ENCODE measurements around the gene ABHD5. TPM values are rescaled to one million over a fixed set of nuclear protein-coding genes. Genes with fewer than 3 reads are reported as not detected.

The ABHD5 gene
- total RNA-seq, 1 experiment from 2014 or later = 10.5 TPM

DNA sequence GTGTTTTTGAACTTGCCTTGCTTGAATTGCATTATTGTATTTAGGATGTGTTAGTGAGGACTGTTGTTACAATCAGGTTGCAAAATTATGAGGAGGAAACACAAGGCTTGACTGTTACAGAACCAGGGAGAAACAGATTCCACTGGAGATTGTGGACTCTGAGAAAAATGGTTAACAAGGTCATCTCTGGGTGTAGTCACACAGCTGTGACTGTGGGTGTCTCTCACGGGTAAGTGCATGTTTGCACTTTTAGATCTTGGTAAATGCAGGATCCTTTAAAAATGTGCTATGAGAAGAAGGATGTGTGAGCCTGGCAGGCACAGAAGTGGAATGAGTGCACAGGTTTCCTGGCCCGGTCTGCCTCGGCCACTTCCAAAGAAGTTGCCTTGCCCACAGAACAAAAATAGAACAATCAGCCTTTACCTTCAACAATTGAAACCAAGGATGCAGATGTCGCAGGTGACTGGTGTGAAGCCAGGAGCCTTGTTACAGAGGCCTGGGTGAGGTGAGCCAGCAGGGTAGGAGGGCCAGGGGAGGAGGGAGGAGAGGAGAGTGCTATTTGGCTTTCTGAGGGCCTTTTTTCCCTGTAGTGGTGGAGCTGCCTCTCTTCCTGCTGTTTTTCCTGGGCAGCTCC, 68.0 kb downstream of the ABHD5 start:
- Histone ChIP-seq H3K27ac (ENCODE audit: low read length) (no peak overlapping the region), H3K4me3 (ENCODE audit: low read depth in 2 of 2, low read length in 2 of 2) (no peak overlapping the region), H3K27me3 (ENCODE audit: control insufficient read depth, insufficient read depth, low read length) (no peaks in the 10 kb centered on the region), H3K4me1 (ENCODE audit: control insufficient read depth, insufficient read depth, low read length) (no peaks in the 10 kb centered on the region), H3K36me3 (ENCODE audit: control insufficient read depth, insufficient read depth, low read length) (no peaks in the 10 kb centered on the region), H3K9me3 (ENCODE audit: control insufficient read depth, insufficient read depth, low read depth, low read length) (no peaks in the 10 kb centered on the region)
- BruUV-seq (replicated peaks) = no TSS peak
- TF ChIP-seq, protein P1, sequence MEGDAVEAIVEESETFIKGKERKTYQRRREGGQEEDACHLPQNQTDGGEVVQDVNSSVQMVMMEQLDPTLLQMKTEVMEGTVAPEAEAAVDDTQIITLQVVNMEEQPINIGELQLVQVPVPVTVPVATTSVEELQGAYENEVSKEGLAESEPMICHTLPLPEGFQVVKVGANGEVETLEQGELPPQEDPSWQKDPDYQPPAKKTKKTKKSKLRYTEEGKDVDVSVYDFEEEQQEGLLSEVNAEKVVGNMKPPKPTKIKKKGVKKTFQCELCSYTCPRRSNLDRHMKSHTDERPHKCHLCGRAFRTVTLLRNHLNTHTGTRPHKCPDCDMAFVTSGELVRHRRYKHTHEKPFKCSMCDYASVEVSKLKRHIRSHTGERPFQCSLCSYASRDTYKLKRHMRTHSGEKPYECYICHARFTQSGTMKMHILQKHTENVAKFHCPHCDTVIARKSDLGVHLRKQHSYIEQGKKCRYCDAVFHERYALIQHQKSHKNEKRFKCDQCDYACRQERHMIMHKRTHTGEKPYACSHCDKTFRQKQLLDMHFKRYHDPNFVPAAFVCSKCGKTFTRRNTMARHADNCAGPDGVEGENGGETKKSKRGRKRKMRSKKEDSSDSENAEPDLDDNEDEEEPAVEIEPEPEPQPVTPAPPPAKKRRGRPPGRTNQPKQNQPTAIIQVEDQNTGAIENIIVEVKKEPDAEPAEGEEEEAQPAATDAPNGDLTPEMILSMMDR (IDR thresholded peaks at IDR 0.05) = no peak
- TF ChIP-seq SIN3A (IDR thresholded peaks at IDR 0.05; ENCODE audit: borderline replicate concordance, insufficient read depth, low read depth, low read length) (no peak), TCF7L2 (IDR thresholded peaks at IDR 0.05; ENCODE audit: low read depth, low read length) (no peak)
- intact Hi-C loops (cut with micrococcal nuclease; ENCODE audit: unreplicated experiment) = no loop called here
- ChIA-PET POLR2A (no interaction called here), CTCF (interaction anchor here (0.5 kb wide), 1 partner anchor 120 kb away, joined by 7 read pairs; no protein-coding TSS in a partner anchor)
- ATAC-seq (no peak), DNase-seq (ENCODE audit: low read depth, low spot score) (no peak)
- in situ Hi-C loops (cut with HindIII; ENCODE audit: low pct_unique_long_range_greater_than_20kb, low sequenced_read_pairs) = no loop called here

DNA sequence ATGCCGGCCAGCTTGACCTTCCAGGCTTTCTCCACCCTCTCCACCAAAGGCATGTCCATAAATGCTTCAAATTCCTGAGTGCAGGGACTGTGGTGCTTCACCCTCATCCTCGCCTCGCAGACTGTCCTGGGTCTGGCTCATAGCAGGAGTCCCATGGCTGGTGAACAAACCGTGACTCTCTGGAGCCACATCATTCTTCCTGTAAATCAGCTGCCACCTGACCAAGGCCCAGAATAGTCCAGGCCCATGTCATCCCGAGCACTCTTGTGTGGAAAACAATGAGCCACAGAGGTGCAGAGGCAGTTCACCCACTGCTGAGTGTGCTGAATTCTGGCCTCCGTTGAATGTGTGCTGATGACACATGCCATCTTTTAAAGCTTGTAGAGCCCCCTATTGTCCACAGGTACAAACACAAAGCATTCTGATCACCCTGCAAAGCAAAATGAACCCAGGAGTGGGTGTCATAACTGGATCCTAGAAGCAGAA, 68.6 kb downstream of the ABHD5 start:
- H3K4me3 ChIP-seq (ENCODE audit: low read depth in 2 of 2, low read length in 2 of 2) = no peak overlapping the region
- intact Hi-C loops (cut with micrococcal nuclease; ENCODE audit: unreplicated experiment) (no loop called here), in situ Hi-C loops (cut with HindIII; ENCODE audit: low pct_unique_long_range_greater_than_20kb, low sequenced_read_pairs) (no loop called here)
- TF ChIP-seq, protein P1 (IDR thresholded peaks at IDR 0.05) = peak; percentile 16; the same call in 1 of the 2 replicates
- TF ChIP-seq, protein P2, sequence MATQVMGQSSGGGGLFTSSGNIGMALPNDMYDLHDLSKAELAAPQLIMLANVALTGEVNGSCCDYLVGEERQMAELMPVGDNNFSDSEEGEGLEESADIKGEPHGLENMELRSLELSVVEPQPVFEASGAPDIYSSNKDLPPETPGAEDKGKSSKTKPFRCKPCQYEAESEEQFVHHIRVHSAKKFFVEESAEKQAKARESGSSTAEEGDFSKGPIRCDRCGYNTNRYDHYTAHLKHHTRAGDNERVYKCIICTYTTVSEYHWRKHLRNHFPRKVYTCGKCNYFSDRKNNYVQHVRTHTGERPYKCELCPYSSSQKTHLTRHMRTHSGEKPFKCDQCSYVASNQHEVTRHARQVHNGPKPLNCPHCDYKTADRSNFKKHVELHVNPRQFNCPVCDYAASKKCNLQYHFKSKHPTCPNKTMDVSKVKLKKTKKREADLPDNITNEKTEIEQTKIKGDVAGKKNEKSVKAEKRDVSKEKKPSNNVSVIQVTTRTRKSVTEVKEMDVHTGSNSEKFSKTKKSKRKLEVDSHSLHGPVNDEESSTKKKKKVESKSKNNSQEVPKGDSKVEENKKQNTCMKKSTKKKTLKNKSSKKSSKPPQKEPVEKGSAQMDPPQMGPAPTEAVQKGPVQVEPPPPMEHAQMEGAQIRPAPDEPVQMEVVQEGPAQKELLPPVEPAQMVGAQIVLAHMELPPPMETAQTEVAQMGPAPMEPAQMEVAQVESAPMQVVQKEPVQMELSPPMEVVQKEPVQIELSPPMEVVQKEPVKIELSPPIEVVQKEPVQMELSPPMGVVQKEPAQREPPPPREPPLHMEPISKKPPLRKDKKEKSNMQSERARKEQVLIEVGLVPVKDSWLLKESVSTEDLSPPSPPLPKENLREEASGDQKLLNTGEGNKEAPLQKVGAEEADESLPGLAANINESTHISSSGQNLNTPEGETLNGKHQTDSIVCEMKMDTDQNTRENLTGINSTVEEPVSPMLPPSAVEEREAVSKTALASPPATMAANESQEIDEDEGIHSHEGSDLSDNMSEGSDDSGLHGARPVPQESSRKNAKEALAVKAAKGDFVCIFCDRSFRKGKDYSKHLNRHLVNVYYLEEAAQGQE (IDR thresholded peaks at IDR 0.05; ENCODE audit: insufficient read depth in 1 of 2, low read depth in 2 of 2, low read length in 1 of 2) = no peak
- ATAC-seq (peak; percentile 73), DNase-seq (ENCODE audit: low read depth, low spot score) (no peak)
- no peaks in the 10 kb centered on the region for H3K27me3 ChIP-seq (ENCODE audit: control insufficient read depth, insufficient read depth, low read length)
- H3K36me3 ChIP-seq (ENCODE audit: control insufficient read depth, insufficient read depth, low read length) = no peaks in the 10 kb centered on the region
- no peak overlapping the region for H3K27ac ChIP-seq (ENCODE audit: low read length)
- no peaks in the 10 kb centered on the region for H3K9me3 ChIP-seq (ENCODE audit: control insufficient read depth, insufficient read depth, low read depth, low read length)
- BruUV-seq (replicated peaks) = no TSS peak
- H3K4me1 ChIP-seq (ENCODE audit: control insufficient read depth, insufficient read depth, low read length) = no peaks in the 10 kb centered on the region
- ChIA-PET CTCF (interaction anchor here (0.5 kb wide), 1 partner anchor 119 kb away, joined by 7 read pairs; no protein-coding TSS in a partner anchor), POLR2A (no interaction called here)

Data from Panc1 (cell line).